HG03159 (cell line): ENCODE data around the gene ENTREP1.

Experiments
- ATAC-seq: cut with Tn5 transposase; IDR thresholded peaks from one replicate; pipeline ENCODE4 v1.9.1; 2021; ENCODE audit warnings: mild to moderate bottlenecking, moderate library complexity; ENCODE audit not compliant: unreplicated experiment

The ENTREP1 gene

GRCh38 chr9:69319324-69320025 lies 5.5 kb upstream of the ENTREP1 start:
- no peak for ATAC-seq

GRCh38 chr9:69322256-69322655 lies 2.8 kb upstream of the ENTREP1 start:
- no peak for ATAC-seq

DNA sequence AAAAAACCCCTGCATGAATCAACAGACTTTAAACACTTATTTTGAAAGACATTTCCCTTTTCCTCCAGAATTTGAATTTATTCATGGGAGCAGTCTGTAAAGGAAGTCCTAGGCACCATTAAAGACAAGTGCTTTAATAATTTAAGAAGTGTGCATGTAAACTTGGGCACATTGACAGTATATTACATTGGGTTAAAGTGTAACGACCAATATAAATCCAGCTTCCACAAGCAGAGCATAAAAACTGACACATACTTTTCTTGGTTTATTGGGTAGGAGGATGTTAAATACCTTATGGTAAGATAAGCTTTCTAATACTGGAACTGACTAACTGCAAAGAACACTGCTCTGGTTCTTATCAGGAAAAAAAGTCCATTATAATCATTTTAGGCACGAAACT lies 1.2 kb upstream of the ENTREP1 start:
- ATAC-seq, result no peak

GRCh38 chr9:69325409-69326212 lies 596 bp downstream of the ENTREP1 start:
- peak; percentile 34 for ATAC-seq

DNA sequence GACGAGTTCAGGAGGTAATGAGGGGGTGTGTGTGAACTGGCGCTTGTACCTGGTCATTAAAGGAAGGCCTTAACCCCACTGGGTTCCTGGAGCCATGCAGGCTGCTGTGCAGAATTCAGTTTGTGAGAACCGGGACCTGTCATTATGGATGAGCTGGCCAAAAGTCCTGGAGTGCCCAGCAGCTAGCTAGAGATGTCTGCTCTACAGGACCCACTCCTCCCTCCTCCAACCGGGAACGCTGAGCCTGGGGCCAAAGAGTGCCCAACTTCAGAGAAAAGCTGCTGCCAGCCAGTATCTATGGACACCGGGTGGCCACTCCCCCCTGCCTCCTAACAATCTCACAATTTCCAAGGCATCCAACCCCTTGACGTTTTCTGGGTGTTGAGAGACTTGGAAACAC lies 1.2 kb downstream of the ENTREP1 start:
- ATAC-seq, result no peak

GRCh38 chr9:69330580-69330979 lies 5.6 kb downstream of the ENTREP1 start:
- no peak for ATAC-seq

GRCh38 chr9:69331444-69331843 lies 6.4 kb downstream of the ENTREP1 start:
- no peak for ATAC-seq

- ATAC-seq, result no peak
These were observed 7.2 kb downstream of the ENTREP1 start for GRCh38 chr9:69332067-69332685.

GRCh38 chr9:69333716-69334115 lies 8.7 kb downstream of the ENTREP1 start:
- ATAC-seq, result no peak

- ATAC-seq, result no peak
These were observed 9.3 kb downstream of the ENTREP1 start for GRCh38 chr9:69334317-69334716.

DNA sequence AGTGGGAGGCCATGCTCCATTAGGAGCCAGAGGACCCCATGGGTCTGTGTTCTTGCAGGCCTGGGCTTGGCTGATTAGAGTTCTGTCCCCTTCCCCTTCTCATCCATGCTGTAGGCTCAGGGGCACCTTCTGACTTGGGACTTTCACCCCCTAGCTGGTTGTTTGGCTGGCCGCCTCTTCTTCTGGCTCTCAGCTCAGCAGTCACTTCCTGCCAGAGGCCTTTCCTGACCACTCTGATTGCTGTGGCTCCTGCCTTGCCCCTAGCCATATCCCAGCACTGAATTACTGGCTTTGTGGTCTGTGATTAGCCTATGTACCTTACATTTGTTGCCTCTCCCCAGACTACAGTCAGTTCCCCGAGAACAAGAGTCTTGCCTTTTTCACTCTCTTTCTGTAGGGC lies 14.6 kb downstream of the ENTREP1 start:
- no peak for ATAC-seq

DNA sequence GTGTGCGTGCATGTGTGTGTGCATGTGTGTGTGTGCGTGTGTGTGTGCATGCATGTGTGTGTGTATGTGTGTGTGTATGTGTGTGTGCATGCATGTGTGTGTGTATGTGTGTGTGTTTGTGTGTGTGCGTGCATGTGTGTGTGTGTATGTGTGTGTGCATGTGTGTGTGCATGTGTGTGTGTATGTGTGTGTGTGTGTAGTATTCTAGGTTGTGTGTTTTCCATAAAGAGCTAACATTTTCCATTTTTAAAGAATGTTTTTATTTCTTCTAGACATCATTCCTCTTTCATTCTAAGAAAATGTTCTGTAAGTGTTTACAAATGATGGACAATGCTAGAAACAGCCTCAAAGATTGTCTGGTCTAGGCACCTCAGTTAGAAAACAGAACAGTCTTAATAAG lies 15.6 kb downstream of the ENTREP1 start:
- no peak for ATAC-seq

- no peak for ATAC-seq
These were observed 17.8 kb downstream of the ENTREP1 start for GRCh38 chr9:69342769-69343168.

GRCh38 chr9:69344459-69344858 lies 19.4 kb downstream of the ENTREP1 start:
- ATAC-seq, result no peak

GRCh38 chr9:69346596-69347390 lies 21.8 kb downstream of the ENTREP1 start:
- ATAC-seq, result no peak

DNA sequence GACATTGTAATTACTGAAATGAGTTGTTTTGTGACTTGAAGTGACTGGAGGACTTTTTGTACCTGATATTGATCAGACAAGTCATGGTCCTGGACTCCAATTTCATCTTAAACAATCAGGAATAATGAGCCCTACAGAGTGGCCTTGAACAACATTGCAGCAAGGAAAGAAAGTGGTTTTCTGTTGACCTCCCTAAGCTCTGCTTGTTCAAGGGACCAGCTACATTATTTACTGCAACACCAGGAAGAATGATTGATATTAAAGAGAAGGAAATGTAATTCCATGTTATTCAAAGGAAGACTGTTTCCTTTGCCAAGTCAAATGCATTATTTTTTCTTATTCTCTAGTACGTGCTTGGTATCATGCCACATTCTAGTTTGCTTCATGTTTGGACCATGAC lies 22.6 kb downstream of the ENTREP1 start:
- no peak for ATAC-seq

- no peak for ATAC-seq
These were observed 26.2 kb downstream of the ENTREP1 start for GRCh38 chr9:69351227-69351626.

- ATAC-seq, result no peak
These were observed 30.2 kb downstream of the ENTREP1 start for GRCh38 chr9:69355232-69355631.

DNA sequence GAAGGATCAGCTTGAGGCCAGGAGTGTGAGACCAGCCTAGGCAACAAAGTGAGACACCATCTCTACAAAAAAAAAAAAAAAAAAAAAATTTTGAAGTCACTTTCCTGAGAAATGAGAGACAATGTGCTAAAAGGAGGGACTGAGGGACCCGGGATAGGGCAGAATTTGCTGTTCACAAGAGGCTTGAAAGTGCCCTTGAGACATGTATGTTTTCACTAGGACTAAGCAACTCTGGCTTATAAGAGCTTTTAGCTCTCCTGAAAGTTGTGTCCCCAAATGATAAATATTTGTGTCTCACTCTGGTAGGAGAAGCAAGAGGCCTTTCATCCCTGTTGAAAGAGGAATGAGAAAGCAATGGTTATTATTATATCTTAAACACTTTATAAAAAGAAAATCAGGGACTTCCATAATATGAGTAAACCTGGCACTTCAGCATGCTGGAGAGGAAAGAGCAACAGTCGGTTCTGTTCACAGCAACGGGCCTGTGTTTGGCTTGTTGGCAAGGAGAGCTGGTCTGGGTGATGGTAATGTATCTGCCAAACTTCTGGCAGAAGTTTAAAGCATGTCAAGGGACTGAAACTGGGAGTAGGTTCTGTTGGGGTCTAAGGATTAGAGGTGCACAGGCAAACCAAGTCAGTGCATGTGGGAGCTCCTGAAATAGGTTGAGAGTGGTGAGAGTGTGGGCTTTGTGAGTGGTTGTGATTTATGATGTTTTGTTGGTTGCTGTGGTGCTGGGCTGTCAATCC lies 32.2 kb downstream of the ENTREP1 start:
- ATAC-seq, result no peak

DNA sequence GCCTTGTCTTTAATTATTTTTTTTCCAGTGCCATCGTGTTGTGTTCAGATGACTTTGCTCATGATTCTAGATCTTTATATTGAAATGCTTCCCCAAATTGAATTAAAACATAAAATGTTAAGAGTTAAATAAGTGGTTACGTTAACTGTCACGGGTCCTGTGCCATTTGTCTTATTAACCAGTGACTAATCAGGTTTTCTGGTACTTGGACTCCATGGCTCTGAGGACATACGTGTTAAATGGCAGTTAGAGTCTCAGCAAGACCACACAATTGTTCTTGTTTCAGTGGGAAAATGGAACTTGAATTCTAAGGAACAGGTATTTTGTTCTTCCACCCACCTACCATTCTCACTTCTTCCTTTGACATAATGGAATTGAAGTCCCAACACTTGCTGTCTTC lies 32.8 kb downstream of the ENTREP1 start:
- ATAC-seq, result no peak
